Testis (tissue), 2 donors: ENCODE measurements around the gene MIS18BP1.

ENCODE experiments used
- CTCF ChIP-seq, 3 experiments: fragments of 450-650 bp in 2 of 3; fragments of 200-600 bp in 1 of 3; sonication (generic) in 1 of 3; IDR thresholded peaks; one replicate each; pipeline ENCODE4 v1.5.1; 2016 to 2019; ENCODE audit warnings: antibody characterized with exemption in 3 of 3, mild to moderate bottlenecking in 2 of 3, moderate library complexity in 1 of 3
- POLR2A ChIP-seq: fragments of 450-650 bp; IDR thresholded peaks from one replicate; pipeline ENCODE4 v1.6.1; 2017; ENCODE audit warnings: antibody characterized with exemption, mild to moderate bottlenecking, moderate library complexity

- TF ChIP-seq POLR2A (peak; percentile 3), CTCF (IDR thresholded peaks at IDR 0.05) (peak; percentile 72 to 82 (median 79))
These were observed at the start of gene MIS18BP1 for GRCh38 chr14:45253070-45253753.
